GM12878 (cell line): Measurements from ENCODE around the gene C19orf44. TPM values are rescaled to one million over a fixed set of nuclear protein-coding genes. Genes with fewer than 3 reads are reported as not detected.

ENCODE experiments used
- CEBPZ ChIP-seq: fragments of 150-350 bp; IDR thresholded peaks from 2 replicates; pipeline ENCODE4 v1.6.1; 2016; ENCODE audit warnings: low read depth, low read length
- CREM ChIP-seq: IDR thresholded peaks from 2 replicates; pipeline ENCODE4 v1.6.1; 2014; ENCODE audit warnings: antibody characterized with exemption, low read depth
- CTCF ChIP-seq, 3 experiments: IDR thresholded peaks in 2 of 3; conservative IDR thresholded peaks in 1 of 3; 2 replicates each; pipeline ENCODE4 v1.5.1; 2011; ENCODE audit warnings: low read depth in 3 of 3, low read length in 3 of 3, mild to moderate bottlenecking in 3 of 3, control low read depth in 2 of 3, moderate library complexity in 2 of 3, inconsistent platforms in 1 of 3, mixed read lengths in 1 of 3; ENCODE audit not compliant: control insufficient read depth in 2 of 3, insufficient read depth in 1 of 3; ENCODE audit errors: extremely low read depth in 1 of 3
- MEF2B ChIP-seq: fragments of 450-650 bp; IDR thresholded peaks from 2 replicates; pipeline ENCODE4 v1.6.1; 2018; ENCODE audit warnings: mild to moderate bottlenecking, moderate library complexity; ENCODE audit not compliant: partially characterized antibody, poor library complexity, severe bottlenecking
- MLLT1 ChIP-seq: fragments of 450-650 bp; IDR thresholded peaks from 2 replicates; pipeline ENCODE4 v1.6.1; 2016; ENCODE audit warnings: mild to moderate bottlenecking
- NR2F1 ChIP-seq: fragments of 450-650 bp; conservative IDR thresholded peaks from 2 replicates; pipeline ENCODE4 v1.6.1; 2017; ENCODE audit warnings: mild to moderate bottlenecking
- PBX3 ChIP-seq: IDR thresholded peaks from 2 replicates; pipeline ENCODE4 v1.6.1; 2011; ENCODE audit warnings: mild to moderate bottlenecking, low read depth, low read length, moderate library complexity; ENCODE audit not compliant: insufficient replicate concordance
- PKNOX1 ChIP-seq: fragments of 450-650 bp; IDR thresholded peaks from 2 replicates; pipeline ENCODE4 v1.6.1; 2016; ENCODE audit warnings: mild to moderate bottlenecking
- RAD21 ChIP-seq: IDR thresholded peaks from 2 replicates; pipeline ENCODE4 v1.6.1; 2011; ENCODE audit warnings: mild to moderate bottlenecking, low read depth, low read length, moderate library complexity; ENCODE audit not compliant: insufficient read depth
- SMC3 ChIP-seq: IDR thresholded peaks from 2 replicates; pipeline ENCODE4 v1.6.1; 2011; ENCODE audit warnings: low read length, improper control_type of control experiment, borderline replicate concordance
- STAT1 ChIP-seq: fragments of 450-650 bp; conservative IDR thresholded peaks from 2 replicates; pipeline ENCODE4 v1.6.1; 2014; ENCODE audit warnings: antibody characterized with exemption, mild to moderate bottlenecking
- TBL1XR1 ChIP-seq: IDR thresholded peaks from 2 replicates; pipeline ENCODE4 v1.6.1; 2012; ENCODE audit warnings: low read depth, low read length, improper control_type of control experiment
- WRNIP1 ChIP-seq: IDR thresholded peaks from 2 replicates; pipeline ENCODE4 v1.6.1; 2011; ENCODE audit warnings: low read depth, low read length, improper control_type of control experiment, borderline replicate concordance
- YBX1 ChIP-seq: fragments of 450-650 bp; IDR thresholded peaks from 2 replicates; pipeline ENCODE4 v1.6.1; 2016; ENCODE audit warnings: antibody characterized with exemption
- ZNF592 ChIP-seq: fragments of 450-650 bp; IDR thresholded peaks from 2 replicates; pipeline ENCODE4 v1.6.1; 2017; ENCODE audit warnings: mild to moderate bottlenecking, moderate library complexity
- polyA plus RNA-seq, 11 experiments: library from polyadenylated mRNA; depleted of rRNA in 4 of 11; unstranded in 6 of 11; stranded (reverse) in 5 of 11; fragments of >200 nt; fragmentation: Nextera tagmentation in 4 of 11; fragmentation: Illumina TruSeq in 1 of 11; extraction: Ambion mirVana in 4 of 11; extraction: Trizol in 1 of 11; gene quantifications; 1 replicate in 1 of 11; 2 replicates in 10 of 11; pipeline versions ENCODE4 v1.2.1 to v1.2.3, GENCODE V29; 2011 to 2016; ENCODE audit warnings: inconsistent platforms in 2 of 11, missing spikeins in 2 of 11, low read depth in 1 of 11
- total RNA-seq, 4 experiments: library from RNA; depleted of rRNA in 3 of 4; stranded (reverse); fragments of >200 nt in 3 of 4; fragmentation: Illumina TruSeq in 1 of 4; extraction: Trizol in 1 of 4; gene quantifications; 2 replicates each; pipeline versions ENCODE4 v1.2.1 to v1.2.3, GENCODE V29; 2013 to 2021

The C19orf44 gene
- total and polyA plus RNA-seq, 10 of the 15 experiments (the other 5 are each of a cell fraction or from before 2014, with no cell fraction given), result 0.26 to 5.2 (median 3.6) TPM

GRCh38 chr19:16527971-16528521 is 31.9 kb downstream of the C19orf44 start (continued):
- TF ChIP-seq CEBPZ (no peak), ZNF592 (no peak), MLLT1 (0 out of 2 replicates have a peak, but pooled peaks have one; percentile 52), YBX1 (no peak), WRNIP1 (no peak), PBX3 (peak; percentile 49), MEF2B (no peak), RAD21 (peak; percentile 47), STAT1 (no peak), NR2F1 (no peak), CREM (no peak), PKNOX1 (peak; percentile 59), TBL1XR1 (no peak), CTCF (IDR thresholded peaks at IDR 0.05 in 2 of 3, conservative IDR thresholded peaks at IDR 0.05 in 1 of 3; ENCODE audit: control insufficient read depth in 2 of 3, extremely low read depth in 1 of 3, insufficient read depth in 1 of 3, low read depth in 3 of 3, low read length in 3 of 3) (peak; percentile 61 to 77 (median 68)), SMC3 (peak; percentile 60)
